CD4-positive, alpha-beta T cell treated with Interleukin-6 for 4 hours (primary cell): ENCODE results near the gene TNFRSF1A.
"Not testable (repeated sequence)": the region's sequence is repeated elsewhere in the genome, so short reads cannot be mapped to it uniquely, and the experiment has no call there.

Experiments
- DNase-seq: peaks from one replicate; pipeline ENCODE4 v3.0.0-alpha.2; 2020; ENCODE audit warnings: mixed read lengths

Gene TNFRSF1A

GRCh38 chr12:6302621-6303020 is 39.3 kb downstream of the TNFRSF1A start:
- DNase-seq: no peak

- DNase-seq: no peak
Observed at GRCh38 chr12:6301721-6302120, 40.2 kb downstream of the TNFRSF1A start.

- no peak for DNase-seq
Observed at GRCh38 chr12:6297170-6297569, 44.7 kb downstream of the TNFRSF1A start.

- DNase-seq: no peak
Observed at GRCh38 chr12:6295094-6295811, 46.6 kb downstream of the TNFRSF1A start.

GRCh38 chr12:6294156-6295093 is 47.5 kb downstream of the TNFRSF1A start:
- DNase-seq: no peak

- DNase-seq: no peak
Observed at GRCh38 chr12:6292606-6293005, 49.3 kb downstream of the TNFRSF1A start.

GRCh38 chr12:6289906-6290305 is 52.0 kb downstream of the TNFRSF1A start:
- not testable (repeated sequence) for DNase-seq

GRCh38 chr12:6289081-6289480 is 52.8 kb downstream of the TNFRSF1A start:
- DNase-seq: not testable (repeated sequence)

- DNase-seq: no peak
Observed at GRCh38 chr12:6288235-6288634, 53.6 kb downstream of the TNFRSF1A start.

GRCh38 chr12:6285532-6286306 is 56.2 kb downstream of the TNFRSF1A start:
- DNase-seq: no peak

GRCh38 chr12:6285063-6285477 is 56.8 kb downstream of the TNFRSF1A start:
- DNase-seq: peak; percentile 69

GRCh38 chr12:6284273-6284672 is 57.6 kb downstream of the TNFRSF1A start:
- no peak for DNase-seq

- no peak for DNase-seq
Observed at GRCh38 chr12:6282453-6282840, 59.4 kb downstream of the TNFRSF1A start.

GRCh38 chr12:6281081-6281809 is 60.6 kb downstream of the TNFRSF1A start:
- no peak for DNase-seq

- no peak for DNase-seq
Observed at GRCh38 chr12:6280672-6281071, 61.2 kb downstream of the TNFRSF1A start.

GRCh38 chr12:6280053-6280469 is 61.8 kb downstream of the TNFRSF1A start:
- DNase-seq: no peak

GRCh38 chr12:6279631-6280030 is 62.2 kb downstream of the TNFRSF1A start:
- DNase-seq: no peak

GRCh38 chr12:6279256-6279628 is 62.6 kb downstream of the TNFRSF1A start:
- DNase-seq: no peak
